ENCODE measurements around the gene SERPINA9. TPM values are rescaled to one million over a fixed set of nuclear protein-coding genes. Genes with fewer than 3 reads are reported as not detected.

Gene SERPINA9
- total and polyA plus RNA-seq, 2 of the 8 experiments (the other 6 are each of a cell fraction or from before 2014, with no cell fraction given): not detected

DNA sequence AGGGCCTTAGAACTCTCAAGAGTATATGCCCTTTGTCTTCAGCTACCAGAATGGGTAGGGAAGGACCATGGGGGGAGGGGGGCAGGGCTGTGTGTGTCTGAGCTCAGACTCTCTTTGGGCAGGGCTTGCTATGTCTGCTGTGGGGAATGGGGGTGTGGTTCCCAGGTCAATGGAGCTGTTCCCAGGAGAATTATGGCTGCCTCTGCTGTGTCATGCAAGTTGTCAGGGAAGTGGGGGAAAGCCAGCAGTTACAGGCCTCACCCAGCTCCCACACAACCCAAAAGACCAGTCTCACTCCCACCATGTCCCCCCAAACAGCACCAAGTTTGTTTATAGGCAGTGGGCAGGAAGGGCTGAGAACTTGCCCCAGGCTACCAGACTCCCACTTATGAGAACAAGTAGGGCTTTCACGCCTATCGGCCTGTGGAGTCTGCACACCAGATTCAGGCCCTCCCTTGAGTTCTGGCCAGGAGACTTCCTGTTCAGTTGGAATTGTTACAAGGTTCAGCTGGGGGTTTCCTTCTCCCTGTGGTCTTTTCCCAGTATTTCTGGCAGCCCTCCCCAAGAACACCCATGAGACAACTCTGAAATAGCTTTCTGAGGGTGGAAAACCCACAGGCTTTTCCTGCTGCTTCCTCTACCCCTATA lies 17.3 kb downstream of the SERPINA9 start:
- H2BK15ac ChIP-seq (ENCODE audit: low read length): no peak overlapping the region
- no peak overlapping the region for H2BK12ac ChIP-seq (ENCODE audit: low read depth, low read length)
- H3K4me2 ChIP-seq (ENCODE audit: insufficient read depth in 1 of 2, low read depth in 2 of 2, low read length in 2 of 2): no peak overlapping the region
- no peaks in the 10 kb centered on the region for H3K27me3 ChIP-seq (replicated peaks in 1 of 4; ENCODE audit: control insufficient read depth in 3 of 4, extremely low read depth in 1 of 4, insufficient read depth in 3 of 4, low read length in 3 of 4)
- ChIA-PET POLR2A (ENCODE audit: partially characterized antibody) (no interaction called here), CTCF (ENCODE audit: partially characterized antibody) (interaction anchor here (1.3 to 2.3 kb wide), 4 partner anchors 25 to 90 kb away, joined by 3 to 6 read pairs (median 4); no protein-coding TSS in a partner anchor)
- H3K14ac ChIP-seq (ENCODE audit: insufficient read length): no peak overlapping the region
- no peak overlapping the region for H2BK120ac ChIP-seq (replicated peaks; ENCODE audit: low read depth, low read length)
- no peak overlapping the region for H2BK5ac ChIP-seq (ENCODE audit: low read depth, low read length)
- H4K5ac ChIP-seq (ENCODE audit: insufficient read length, low read depth, low read length): no peak overlapping the region
- H3K9ac ChIP-seq (replicated peaks in 1 of 4; ENCODE audit: extremely low read depth in 1 of 4, low read depth in 3 of 4, low read length in 3 of 4): no peak overlapping the region
- DNase-seq (ENCODE audit: low read depth in 1 of 2, low spot score in 2 of 2) (no peak), FAIRE-seq (no peak)
- no peak overlapping the region for H3K4ac ChIP-seq (replicated peaks; ENCODE audit: insufficient read length, low read depth, low read length)
- H4K8ac ChIP-seq (ENCODE audit: extremely low read depth, insufficient read depth, low read length): no peak overlapping the region
- H2AK5ac ChIP-seq (ENCODE audit: low read depth, low read length): no peak overlapping the region
- no peaks in the 10 kb centered on the region for H3K79me1 ChIP-seq (ENCODE audit: low read depth, low read length)
- H3K4me1 ChIP-seq (replicated peaks in 1 of 4; ENCODE audit: control insufficient read depth in 3 of 4, insufficient read depth in 4 of 4, low read length in 3 of 4): no peaks in the 10 kb centered on the region; a peak in 1 of 7 replicates
- H2BK20ac ChIP-seq (ENCODE audit: low read length): no peak overlapping the region
- H3K79me2 ChIP-seq (ENCODE audit: control insufficient read depth in 1 of 2, insufficient read depth in 2 of 2, low read length in 2 of 2): no peaks in the 10 kb centered on the region
- no peaks in the 10 kb centered on the region for H4K20me1 ChIP-seq (replicated peaks in 1 of 2; ENCODE audit: control insufficient read depth in 1 of 2, insufficient read depth in 2 of 2, low read length in 2 of 2)
- no peak overlapping the region for H3K27ac ChIP-seq (ENCODE audit: low read depth, low read length)
- no peak overlapping the region for H3K4me3 ChIP-seq (ENCODE audit: extremely low read depth in 1 of 4, insufficient read depth in 2 of 4, low read depth in 3 of 4, low read length in 4 of 4)
- 46% methylated on average over 2 of the region's 2 CpGs; no CpG with 5 or more reads in 1 of the 2 experiments for WGBS, 2 experiments (ENCODE audit: extremely low coverage in 1 of 2, insufficient coverage in 1 of 2, insufficient read length in 1 of 2, insufficient replicate concordance in 2 of 2, low coverage in 1 of 2, low lambda C conversion rate in 2 of 2, missing lambda C conversion rate in 1 of 2)
- H3K36me3 ChIP-seq (ENCODE audit: control insufficient read depth in 2 of 4, insufficient read depth in 4 of 4, low read length in 3 of 4): no peaks in the 10 kb centered on the region
- no peak overlapping the region for H3K56ac ChIP-seq (replicated peaks; ENCODE audit: insufficient read length, low read depth, low read length)
- H3K23ac ChIP-seq (ENCODE audit: insufficient read length): no peak overlapping the region
- H3K18ac ChIP-seq (ENCODE audit: extremely low read depth, low read length): no peak overlapping the region
- H3K9me3 ChIP-seq (ENCODE audit: insufficient read depth in 2 of 2, low read depth in 1 of 2, low read length in 1 of 2): peaks cover 3 to 12% of the 10 kb centered on the region in 2 experiments; a peak in 2 of 4 replicates
- no peak overlapping the region for H2AFZ ChIP-seq (ENCODE audit: low read length)
- no peaks in the 10 kb centered on the region for H3K23me2 ChIP-seq (ENCODE audit: low read depth, low read length)
- no peak overlapping the region for H4K91ac ChIP-seq (replicated peaks; ENCODE audit: insufficient read length, low read length)

Data from H1 (cell line).